Right cardiac atrium (tissue), 5 donors: ENCODE measurements around the gene RTCB. TPM values are rescaled to one million over a fixed set of nuclear protein-coding genes. Genes with fewer than 3 reads are reported as not detected.
A peak's percentile ranks its signal among the peaks of the same experiment; 100 is the strongest.

Source experiments
- ATAC-seq, 2 donors: fragments of 200-7000 bp; cut with Tn5 transposase; one replicate each; pipeline versions ENCODE4 v1.8.0 to v1.9.1; 2020; ENCODE audit warnings: moderate library complexity in 2 of 2, mild to moderate bottlenecking in 1 of 2
- DNase-seq, 3 donors: peaks; one replicate each; pipeline ENCODE4 v3.0.0-alpha.2; 2020
- H3K27ac ChIP-seq: one replicate; pipeline ENCODE4 v1.5.1; 2013; ENCODE audit warnings: mild to moderate bottlenecking, low read length, control low read depth, moderate library complexity
- H3K27me3 ChIP-seq: one replicate; pipeline ENCODE4 v1.6.1; 2013; ENCODE audit not compliant: control insufficient read depth, insufficient read depth
- H3K4me1 ChIP-seq: one replicate; pipeline ENCODE4 v1.6.1; 2013; ENCODE audit warnings: low read length; ENCODE audit not compliant: control insufficient read depth, insufficient read depth
- H3K4me3 ChIP-seq: one replicate; pipeline ENCODE4 v1.5.1; 2013; ENCODE audit warnings: low read length, control low read depth
- H3K9me3 ChIP-seq: one replicate; pipeline ENCODE4 v1.6.1; 2013; ENCODE audit warnings: low read length; ENCODE audit not compliant: control insufficient read depth
- WGBS: extraction: QIAGEN DNeasy Blood & Tissue Kit; methylation state at CpG from one replicate; pipeline ENCODE4 v1.1.7; 2013; 5-methylcytosine and 5-hydroxymethylcytosine counted together
- intact Hi-C, 4 donors: fragments of 100-400 bp; cut with DNase I; formaldehyde crosslinking; loops; one replicate each; pipeline versions ENCODE4 v1.11.0 to v1.14.0; 2022 to 2023
- long read RNA-seq, 4 donors: library from polyadenylated mRNA; unstranded; transcript quantifications; one replicate each; pipeline ENCODE4 v2.0.0, GENCODE V29; 2020 to 2021
- polyA plus RNA-seq: library from polyadenylated mRNA; stranded (reverse); fragments of 200-250 nt; gene quantifications from one replicate; pipeline ENCODE4 v1.2.3, GENCODE V29; 2013
- total RNA-seq, 4 donors: library from RNA; stranded (reverse); fragmentation: NEBNext Ultra II Directional; extraction: Animal tissue kit (Norgen Biotek cat#: 25700); gene quantifications; one replicate each; pipeline ENCODE4 v1.2.1, GENCODE V29; 2021
- donor health status: healthy with polysubstance abuse.
- donor health status: DM: no; HTN: yes; CAD: no.
- donor health status: DM: no; HTN: no; CAD: no.
- donor health status: DM: no; HTN: yes; CAD: no; lungs with severe emphysema.
- donor health status: DM: yes; HTN: yes; CAD: no.

The RTCB gene
- 10 to 100 TPM; 47.3 to 50.2 (median 48.4) TPM for total RNA-seq
- polyA plus RNA-seq: 35.2 TPM
- long read RNA-seq, donor 1, transcript RTCB-201 (12 exons, 2,027 nt): major isoform, 237 of 255 reads
- long read RNA-seq, donor 1, partial matches to known transcripts: 5 of 255 reads
- long read RNA-seq, donor 1, other reads (novel, unspliced or antisense): 11 of 255 reads
- long read RNA-seq, donor 2, transcript RTCB-201 (12 exons, 2,027 nt): major isoform, 104 of 108 reads
- long read RNA-seq, donor 2, partial matches to known transcripts: 3 of 108 reads
- long read RNA-seq, donor 2, other reads (novel, unspliced or antisense): 1 of 108 reads
- long read RNA-seq, donor 3, transcript RTCB-201 (12 exons, 2,027 nt): major isoform, 774 of 831 reads
- long read RNA-seq, donor 3, partial matches to known transcripts: 19 of 831 reads
- long read RNA-seq, donor 3, other reads (novel, unspliced or antisense): 34 of 831 reads
- long read RNA-seq, donor 4, transcript RTCB-201 (12 exons, 2,027 nt): major isoform, 113 of 116 reads
- long read RNA-seq, donor 4, partial matches to known transcripts: 0 of 116 reads
- long read RNA-seq, donor 4, other reads (novel, unspliced or antisense): 2 of 116 reads

GRCh38 chr22:32411829-32412592 is at the start of gene RTCB:
Gene RTCB (minus strand): TSS chr22:32412247. CDS start chr22:32412156, 91 bp downstream.
- 1% methylated on average over 40 of the region's 40 CpGs for WGBS
- peak; percentile 89 to 92 for ATAC-seq
- peak; percentile 95 to 98 (median 97) for DNase-seq
- Histone ChIP-seq H3K9me3 (no peaks in the 10 kb centered on the region), H3K27ac (peak within 1 kb of the TSS; percentile 39), H3K4me3 (peak within 1 kb of the TSS; percentile 100), H3K27me3 (no peaks in the 10 kb centered on the region), H3K4me1 (peaks cover 6% of the 10 kb centered on the region)
- intact Hi-C loops: loop anchor here in 1 of 4 donors (10.0 kb wide), 1 partner anchor 63 kb away; the partner anchor contains the start of gene FBXO7

DNA sequence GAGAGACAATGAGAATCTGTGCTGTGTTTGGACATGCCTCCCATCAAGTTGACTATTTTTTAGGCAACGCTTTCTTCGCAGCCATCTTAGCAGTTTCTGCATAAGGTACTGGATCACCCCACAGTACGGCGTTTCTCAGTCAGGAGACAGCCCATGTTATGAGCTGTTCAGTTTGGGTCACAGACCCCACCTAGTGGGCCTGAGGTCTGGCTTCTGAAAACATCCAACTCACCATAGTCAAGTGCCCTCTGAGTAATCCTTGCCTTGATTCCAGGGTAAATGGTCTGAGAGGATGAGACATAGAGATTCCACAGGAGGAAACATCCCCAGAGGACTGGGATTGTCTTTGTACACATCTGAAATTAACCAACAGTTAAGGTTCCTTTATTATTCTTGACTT is 45.0 kb upstream of the RTCB start:
- WGBS: 86% methylated on average over 4 of the region's 4 CpGs
- H3K27me3 ChIP-seq: no peaks in the 10 kb centered on the region
- DNase-seq (no peak), ATAC-seq (no peak)
- H3K27ac ChIP-seq: no peak overlapping the region
- no peaks in the 10 kb centered on the region for H3K9me3 ChIP-seq
- no peaks in the 10 kb centered on the region for H3K4me1 ChIP-seq
- intact Hi-C loops: no loop called here
- H3K4me3 ChIP-seq: no peak overlapping the region

- DNase-seq (no peak), ATAC-seq (no peak)
- 65% methylated on average over 4 of the region's 4 CpGs for WGBS
- no peak overlapping the region for H3K4me3 ChIP-seq
- no peak overlapping the region for H3K27ac ChIP-seq
- intact Hi-C loops: no loop called here
- no peaks in the 10 kb centered on the region for H3K27me3 ChIP-seq
- no peaks in the 10 kb centered on the region for H3K4me1 ChIP-seq
- no peaks in the 10 kb centered on the region for H3K9me3 ChIP-seq
Measured at GRCh38 chr22:32448980-32449379, 36.9 kb upstream of the RTCB start.

- Histone ChIP-seq H3K9me3 (no peaks in the 10 kb centered on the region), H3K27ac (no peak overlapping the region), H3K4me1 (no peaks in the 10 kb centered on the region), H3K27me3 (no peaks in the 10 kb centered on the region), H3K4me3 (no peak overlapping the region)
- ATAC-seq (no peak), DNase-seq (no peak)
- intact Hi-C loops: no loop called here
- 64% methylated on average over 1 of the region's 1 CpG for WGBS
Measured at GRCh38 chr22:32446321-32446720, 34.3 kb upstream of the RTCB start.

- H3K4me3 ChIP-seq: no peak overlapping the region
- no peak for ATAC-seq
- no peaks in the 10 kb centered on the region for H3K27me3 ChIP-seq
- 45% methylated on average over 6 of the region's 6 CpGs for WGBS
- H3K9me3 ChIP-seq: no peaks in the 10 kb centered on the region
- H3K27ac ChIP-seq: no peak overlapping the region
- no peak for DNase-seq
- intact Hi-C loops: no loop called here
- H3K4me1 ChIP-seq: no peaks in the 10 kb centered on the region
Measured at GRCh38 chr22:32444068-32444467, 32.0 kb upstream of the RTCB start.

GRCh38 chr22:32430352-32430751 is 18.3 kb upstream of the RTCB start:
- Histone ChIP-seq H3K9me3 (no peaks in the 10 kb centered on the region), H3K27me3 (no peaks in the 10 kb centered on the region), H3K4me3 (no peak overlapping the region), H3K27ac (no peak overlapping the region), H3K4me1 (no peaks in the 10 kb centered on the region)
- intact Hi-C loops: no loop called here
- WGBS: 74% methylated on average over 1 of the region's 1 CpG
- no peak for DNase-seq
- ATAC-seq: no peak

- Histone ChIP-seq H3K4me1 (no peaks in the 10 kb centered on the region), H3K27ac (no peak overlapping the region), H3K9me3 (no peaks in the 10 kb centered on the region), H3K27me3 (no peaks in the 10 kb centered on the region), H3K4me3 (no peak overlapping the region)
- intact Hi-C loops: no loop called here
- 69% methylated on average over 4 of the region's 4 CpGs for WGBS
- ATAC-seq (no peak), DNase-seq (no peak)
Measured at GRCh38 chr22:32426881-32427280, 14.8 kb upstream of the RTCB start.

GRCh38 chr22:32423664-32424063 is 11.6 kb upstream of the RTCB start:
- H3K4me3 ChIP-seq: no peak overlapping the region
- H3K27me3 ChIP-seq: no peaks in the 10 kb centered on the region
- intact Hi-C loops: no loop called here
- WGBS: 71% methylated on average over 1 of the region's 1 CpG
- H3K27ac ChIP-seq: no peak overlapping the region
- DNase-seq: no peak
- H3K4me1 ChIP-seq: no peaks in the 10 kb centered on the region
- ATAC-seq: no peak
- no peaks in the 10 kb centered on the region for H3K9me3 ChIP-seq

GRCh38 chr22:32422062-32422461 is 10.0 kb upstream of the RTCB start:
- intact Hi-C loops: no loop called here
- ATAC-seq: no peak
- WGBS: 81% methylated on average over 5 of the region's 5 CpGs
- H3K4me1 ChIP-seq: no peaks in the 10 kb centered on the region
- no peak overlapping the region for H3K27ac ChIP-seq
- DNase-seq: no peak
- H3K27me3 ChIP-seq: no peaks in the 10 kb centered on the region
- H3K4me3 ChIP-seq: no peak overlapping the region
- no peaks in the 10 kb centered on the region for H3K9me3 ChIP-seq

GRCh38 chr22:32421484-32421883 is 9.4 kb upstream of the RTCB start:
- 33% methylated on average over 2 of the region's 2 CpGs for WGBS
- ATAC-seq: no peak
- Histone ChIP-seq H3K27me3 (no peaks in the 10 kb centered on the region), H3K27ac (no peak overlapping the region), H3K9me3 (no peaks in the 10 kb centered on the region), H3K4me1 (no peaks in the 10 kb centered on the region), H3K4me3 (no peak overlapping the region)
- no peak for DNase-seq
- intact Hi-C loops: no loop called here

DNA sequence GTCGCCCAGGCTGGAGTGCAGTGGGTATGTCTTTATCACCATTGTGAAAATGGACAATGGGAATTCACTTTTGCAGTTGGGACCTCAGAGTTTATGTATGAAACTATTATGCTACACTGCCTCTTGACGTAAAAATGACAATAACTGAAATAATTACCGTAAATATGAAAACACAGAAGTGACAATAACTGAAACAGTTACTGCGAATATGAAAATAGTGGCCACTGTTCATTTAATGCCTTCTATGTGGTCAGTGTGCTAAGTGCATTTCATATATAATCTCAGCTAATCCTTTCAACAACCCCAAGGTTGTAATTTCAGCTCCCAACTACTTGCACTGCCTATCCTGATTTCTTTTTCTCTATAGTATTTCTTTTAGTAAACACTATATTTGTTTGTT is 5.9 kb upstream of the RTCB start:
- 71% methylated on average over 4 of the region's 4 CpGs for WGBS
- Histone ChIP-seq H3K27me3 (no peaks in the 10 kb centered on the region), H3K4me1 (no peaks in the 10 kb centered on the region), H3K27ac (no peak overlapping the region), H3K9me3 (no peaks in the 10 kb centered on the region), H3K4me3 (no peak overlapping the region)
- DNase-seq (no peak), ATAC-seq (no peak)
- intact Hi-C loops: loop anchor here in 1 of 4 donors (10.0 kb wide), 1 partner anchor 57 kb away; the partner anchor contains the start of gene FBXO7
